Loucy (cell line): ENCODE measurements around the gene ZNF581.

Experiments used
- H2AFZ ChIP-seq: fragments of 200-600 bp; sonication (generic); 2 replicates; pipeline ENCODE4 v1.6.0; 2016; ENCODE audit warnings: antibody characterized with exemption, mild to moderate bottlenecking, low read length, moderate library complexity
- H3F3A ChIP-seq: fragments of 200-600 bp; 2 replicates; pipeline ENCODE4 v1.6.0; 2016; ENCODE audit warnings: antibody characterized with exemption, low read depth, mild to moderate bottlenecking
- H3K27me3 ChIP-seq: fragments of 200-600 bp; sonication (generic); 2 replicates; pipeline ENCODE4 v1.6.1; 2014; ENCODE audit warnings: low read length, mild to moderate bottlenecking; ENCODE audit not compliant: insufficient read depth, poor library complexity, severe bottlenecking
- H3K36me3 ChIP-seq: fragments of 200-600 bp; sonication (generic); 2 replicates; pipeline ENCODE4 v1.6.1; 2016; ENCODE audit warnings: low read length; ENCODE audit not compliant: insufficient read depth
- H3K4me1 ChIP-seq: fragments of 200-600 bp; sonication (generic); 2 replicates; pipeline ENCODE4 v1.5.1; 2014; ENCODE audit warnings: low read length, mild to moderate bottlenecking; ENCODE audit not compliant: insufficient read depth, poor library complexity, severe bottlenecking
- H3K4me2 ChIP-seq: fragments of 200-600 bp; sonication (generic); 2 replicates; pipeline ENCODE4 v1.6.0; 2014; ENCODE audit warnings: antibody characterized with exemption, low read length, low read depth, mild to moderate bottlenecking; ENCODE audit not compliant: poor library complexity, severe bottlenecking
- H3K4me3 ChIP-seq: fragments of 200-600 bp; sonication (generic); 2 replicates; pipeline ENCODE4 v1.5.1; 2014; ENCODE audit warnings: low read length, mild to moderate bottlenecking, mixed read lengths; ENCODE audit not compliant: poor library complexity, severe bottlenecking
- H3K79me2 ChIP-seq: fragments of 200-600 bp; sonication (generic); 2 replicates; pipeline ENCODE4 v1.6.1; 2014; ENCODE audit warnings: low read length; ENCODE audit not compliant: insufficient read depth
- H3K9ac ChIP-seq: fragments of 200-600 bp; sonication (generic); 2 replicates; pipeline ENCODE4 v1.6.0; 2014; ENCODE audit warnings: mild to moderate bottlenecking, low read depth, low read length, moderate library complexity; ENCODE audit not compliant: poor library complexity, severe bottlenecking
- H3K9me2 ChIP-seq: fragments of 200-600 bp; sonication (generic); replicated peaks from 2 replicates; pipeline ENCODE4 v1.6.1; 2016; ENCODE audit warnings: low read depth, low read length, mixed read lengths
- H3K9me3 ChIP-seq: fragments of 200-600 bp; sonication (generic); 2 replicates; pipeline ENCODE4 v1.6.1; 2014; ENCODE audit warnings: mild to moderate bottlenecking, antibody characterized with exemption, low read length, low read depth; ENCODE audit not compliant: insufficient read depth
- H4K20me1 ChIP-seq: fragments of 200-600 bp; sonication (generic); 2 replicates; pipeline ENCODE4 v1.6.0; 2014; ENCODE audit warnings: antibody characterized with exemption, low read length, mild to moderate bottlenecking; ENCODE audit not compliant: insufficient read depth, poor library complexity, severe bottlenecking
- EZH2phosphoT487 ChIP-seq: fragments of 200-600 bp; IDR thresholded peaks from 2 replicates; pipeline ENCODE4 v1.6.1; 2018; ENCODE audit warnings: antibody characterized with exemption, mild to moderate bottlenecking, moderate library complexity, borderline replicate concordance
- TF ChIP-seq, protein P1 (sequence below): fragments of 200-600 bp; sonication (generic); conservative IDR thresholded peaks from 2 replicates; pipeline ENCODE4 v1.5.1; 2014; ENCODE audit warnings: mild to moderate bottlenecking, antibody characterized with exemption, low read length

The ZNF581 gene

DNA sequence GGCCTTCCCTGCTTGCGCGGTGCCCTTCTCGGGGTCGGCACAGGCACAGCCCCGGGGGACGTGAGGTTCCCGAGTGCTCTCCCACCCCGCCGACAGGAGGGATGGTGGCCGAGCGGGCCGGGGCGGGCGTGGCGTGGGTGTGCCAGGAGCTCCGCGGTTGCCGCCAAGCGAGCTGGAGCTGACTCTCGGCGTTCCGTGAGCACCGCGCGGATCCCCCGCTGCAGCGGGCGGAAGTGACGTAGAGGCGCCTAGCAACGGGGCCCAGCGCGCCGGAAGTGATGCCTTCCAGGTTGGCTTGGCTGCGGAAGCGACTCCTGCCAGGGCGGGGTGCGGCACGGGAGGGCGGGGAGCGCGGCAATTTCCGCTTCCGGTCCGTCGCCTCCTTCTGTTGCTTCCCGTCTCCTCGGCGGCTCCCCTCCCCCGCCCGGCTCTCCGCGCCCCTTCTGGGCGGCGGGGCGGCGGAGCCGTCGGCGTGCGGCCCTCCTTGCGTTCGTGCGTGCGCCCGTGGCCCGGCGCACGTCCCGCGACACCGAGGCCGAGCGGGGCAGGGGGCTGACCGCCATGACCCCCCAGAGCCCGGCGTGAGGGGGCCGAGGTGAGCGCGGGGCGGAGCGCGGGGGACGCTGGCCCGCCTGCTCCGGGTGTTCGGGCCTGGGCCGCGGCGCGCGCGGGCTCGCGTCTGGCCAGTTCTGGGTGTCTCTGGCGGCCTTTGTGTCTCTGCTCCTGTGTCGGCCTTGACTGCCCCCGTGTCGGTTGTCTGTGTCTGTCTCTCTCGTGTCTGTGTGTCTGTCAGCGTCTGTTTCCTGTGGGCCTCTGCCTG lies 31.6 kb downstream of the ZNF581 start, which contains the start of gene EPN1:
EPN1 (plus strand) TSS at position 386 of the 820 bp plus-strand sequence. CDS start 3,402 bp downstream, outside the sequence.
- H3K4me1 ChIP-seq = peaks cover 4% of the 10 kb centered on the region
- H3K79me2 ChIP-seq = peaks cover 81% of the 10 kb centered on the region
- H3F3A ChIP-seq = peaks cover 5% of the 10 kb centered on the region; the same call in 1 of the 2 replicates
- peak within 1 kb of the TSS; percentile 80 for H3K9ac ChIP-seq
- no peaks in the 10 kb centered on the region for H3K27me3 ChIP-seq
- H3K9me3 ChIP-seq = no peaks in the 10 kb centered on the region
- TF ChIP-seq, protein P1, sequence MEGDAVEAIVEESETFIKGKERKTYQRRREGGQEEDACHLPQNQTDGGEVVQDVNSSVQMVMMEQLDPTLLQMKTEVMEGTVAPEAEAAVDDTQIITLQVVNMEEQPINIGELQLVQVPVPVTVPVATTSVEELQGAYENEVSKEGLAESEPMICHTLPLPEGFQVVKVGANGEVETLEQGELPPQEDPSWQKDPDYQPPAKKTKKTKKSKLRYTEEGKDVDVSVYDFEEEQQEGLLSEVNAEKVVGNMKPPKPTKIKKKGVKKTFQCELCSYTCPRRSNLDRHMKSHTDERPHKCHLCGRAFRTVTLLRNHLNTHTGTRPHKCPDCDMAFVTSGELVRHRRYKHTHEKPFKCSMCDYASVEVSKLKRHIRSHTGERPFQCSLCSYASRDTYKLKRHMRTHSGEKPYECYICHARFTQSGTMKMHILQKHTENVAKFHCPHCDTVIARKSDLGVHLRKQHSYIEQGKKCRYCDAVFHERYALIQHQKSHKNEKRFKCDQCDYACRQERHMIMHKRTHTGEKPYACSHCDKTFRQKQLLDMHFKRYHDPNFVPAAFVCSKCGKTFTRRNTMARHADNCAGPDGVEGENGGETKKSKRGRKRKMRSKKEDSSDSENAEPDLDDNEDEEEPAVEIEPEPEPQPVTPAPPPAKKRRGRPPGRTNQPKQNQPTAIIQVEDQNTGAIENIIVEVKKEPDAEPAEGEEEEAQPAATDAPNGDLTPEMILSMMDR = no peak
- no peak for TF ChIP-seq EZH2phosphoT487
- peaks cover 72% of the 10 kb centered on the region for H4K20me1 ChIP-seq
- peaks cover 86% of the 10 kb centered on the region for H3K36me3 ChIP-seq
- peak within 1 kb of the TSS; percentile 76 for H3K4me3 ChIP-seq
- H3K4me2 ChIP-seq = peak within 1 kb of the TSS; percentile 74
- no peaks in the 10 kb centered on the region for H3K9me2 ChIP-seq
- H2AFZ ChIP-seq = no peak within 1 kb of the TSS

DNA sequence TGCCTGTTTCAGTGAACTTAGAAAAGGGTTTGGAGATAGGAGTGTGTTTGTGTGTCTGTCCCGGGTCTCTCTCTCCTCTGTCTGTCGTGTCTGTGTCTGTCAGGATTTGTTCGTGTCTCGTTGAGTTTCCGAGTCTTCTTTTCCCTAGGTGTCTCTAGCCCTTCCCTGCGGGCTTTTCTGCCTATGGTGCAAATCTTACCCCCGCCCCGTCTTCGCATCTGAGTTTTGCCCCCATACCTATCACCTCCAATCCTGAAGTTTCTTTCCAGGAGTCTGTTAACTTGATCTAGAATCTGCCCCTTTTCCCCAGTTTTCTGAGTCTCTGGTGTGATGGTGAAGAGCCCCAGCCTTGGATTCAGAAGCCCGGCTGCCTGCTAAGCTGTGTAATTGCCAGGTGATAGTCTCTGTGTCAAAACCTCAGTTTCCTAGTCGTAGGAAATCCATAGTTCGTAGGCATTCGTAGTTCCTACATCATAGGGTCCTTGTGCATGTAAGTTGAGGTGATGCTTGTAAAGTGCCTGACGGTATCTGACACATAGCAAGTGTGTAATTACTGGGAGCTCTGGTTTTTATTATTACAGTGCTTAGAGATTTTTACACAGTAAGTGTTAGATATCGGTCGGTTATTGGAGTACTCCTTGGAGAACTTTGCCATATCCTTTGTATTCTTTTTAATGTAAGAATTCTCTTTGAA lies 32.4 kb downstream of the ZNF581 start:
- Histone ChIP-seq H3K79me2 (peaks cover 74% of the 10 kb centered on the region), H3K27me3 (no peaks in the 10 kb centered on the region), H3F3A (peaks cover 5% of the 10 kb centered on the region; the same call in 1 of the 2 replicates), H4K20me1 (peaks cover 71% of the 10 kb centered on the region), H3K36me3 (peaks cover 86% of the 10 kb centered on the region), H3K9ac (peak overlapping the region; percentile 80), H3K4me3 (peak overlapping the region; percentile 76), H3K4me1 (peaks cover 4% of the 10 kb centered on the region), H2AFZ (no peak overlapping the region), H3K4me2 (peak overlapping the region; percentile 74), H3K9me2 (no peaks in the 10 kb centered on the region), H3K9me3 (no peaks in the 10 kb centered on the region)
- TF ChIP-seq, protein P1 = no peak
- TF ChIP-seq EZH2phosphoT487 = no peak

DNA sequence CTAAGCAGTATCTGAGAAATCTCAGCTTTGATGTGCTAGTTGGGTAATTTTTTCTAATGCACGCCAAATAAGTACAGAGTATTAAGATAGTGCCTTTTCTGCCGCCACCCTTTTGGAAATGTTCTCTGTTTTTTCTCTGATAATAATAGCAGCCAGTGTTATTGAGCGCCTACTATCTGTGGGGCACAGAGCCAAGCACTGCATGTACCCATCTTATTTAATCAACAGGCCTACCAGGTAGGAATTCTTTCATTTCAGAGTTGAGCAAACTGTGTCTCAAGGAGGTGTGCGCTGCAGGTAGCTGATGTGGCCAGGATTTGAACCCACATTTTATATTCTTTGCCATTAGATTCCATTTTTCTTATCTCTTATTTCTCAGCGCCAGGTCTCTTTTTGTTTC lies 32.9 kb downstream of the ZNF581 start:
- H3K9me2 ChIP-seq = no peaks in the 10 kb centered on the region
- H3K27me3 ChIP-seq = no peaks in the 10 kb centered on the region
- H3K79me2 ChIP-seq = peaks cover 68% of the 10 kb centered on the region
- H4K20me1 ChIP-seq = peaks cover 66% of the 10 kb centered on the region
- peaks cover 5% of the 10 kb centered on the region; the same call in 1 of the 2 replicates for H3F3A ChIP-seq
- H3K4me2 ChIP-seq = peak overlapping the region; percentile 74
- peak overlapping the region; percentile 76 for H3K4me3 ChIP-seq
- H3K36me3 ChIP-seq = peaks cover 86% of the 10 kb centered on the region
- TF ChIP-seq, protein P1 = no peak
- H2AFZ ChIP-seq = no peak overlapping the region
- H3K9ac ChIP-seq = peak overlapping the region; percentile 80
- H3K4me1 ChIP-seq = peaks cover 4% of the 10 kb centered on the region
- no peaks in the 10 kb centered on the region for H3K9me3 ChIP-seq
